ENCODE data around the gene FNDC10. TPM values are rescaled to one million over a fixed set of nuclear protein-coding genes. Genes with fewer than 3 reads are reported as not detected.
"Not testable (repeated sequence)": the region's sequence is repeated elsewhere in the genome, so short reads cannot be mapped to it uniquely, and the experiment has no call there.

FNDC10 gene
- polyA plus RNA-seq, 1 experiment, result 1.4 TPM

DNA sequence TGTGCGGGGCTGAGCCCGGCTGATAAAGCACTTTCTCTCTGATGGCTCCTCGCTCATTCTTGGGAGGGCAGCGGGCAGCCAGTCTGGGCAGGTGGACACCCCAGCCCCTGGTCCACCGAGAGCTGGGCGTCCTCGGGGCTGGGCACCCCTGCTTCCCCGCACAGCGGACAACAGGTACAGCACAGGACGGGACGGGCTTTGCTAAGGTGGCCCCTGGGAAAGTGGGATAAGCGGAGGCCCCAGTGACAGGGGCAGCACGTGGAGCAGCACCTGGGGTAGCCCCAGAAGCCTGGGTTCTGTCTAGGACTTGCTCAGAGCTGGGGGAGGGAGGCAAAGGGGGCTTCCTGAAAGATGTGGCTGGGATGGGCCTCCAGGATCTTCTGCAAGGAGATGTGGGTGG lies 34.7 kb upstream of the FNDC10 start:
- H3K27me3 ChIP-seq (ENCODE audit: control insufficient read depth, insufficient read depth, low read length); DNase-seq (ENCODE audit: low read depth, low spot score); H3K9me3 ChIP-seq (ENCODE audit: control insufficient read depth, insufficient read depth, low read length); H3K27ac ChIP-seq (ENCODE audit: low read depth, low read length); H3K4me3 ChIP-seq (ENCODE audit: low read depth, low read length); CTCF ChIA-PET; POLR2A ChIA-PET: not testable (repeated sequence)

GRCh38 chr1:1633409-1633808 lies 33.5 kb upstream of the FNDC10 start:
- H3K9me3 ChIP-seq (ENCODE audit: control insufficient read depth, insufficient read depth, low read length); CTCF ChIA-PET; H3K4me3 ChIP-seq (ENCODE audit: low read depth, low read length); H3K27me3 ChIP-seq (ENCODE audit: control insufficient read depth, insufficient read depth, low read length); DNase-seq (ENCODE audit: low read depth, low spot score); POLR2A ChIA-PET; H3K27ac ChIP-seq (ENCODE audit: low read depth, low read length): not testable (repeated sequence)

- no peak for DNase-seq (ENCODE audit: low read depth, low spot score)
- peaks cover 3% of the 10 kb centered on the region for H3K27me3 ChIP-seq (ENCODE audit: control insufficient read depth, insufficient read depth, low read length)
- TF ChIP-seq, protein P1, sequence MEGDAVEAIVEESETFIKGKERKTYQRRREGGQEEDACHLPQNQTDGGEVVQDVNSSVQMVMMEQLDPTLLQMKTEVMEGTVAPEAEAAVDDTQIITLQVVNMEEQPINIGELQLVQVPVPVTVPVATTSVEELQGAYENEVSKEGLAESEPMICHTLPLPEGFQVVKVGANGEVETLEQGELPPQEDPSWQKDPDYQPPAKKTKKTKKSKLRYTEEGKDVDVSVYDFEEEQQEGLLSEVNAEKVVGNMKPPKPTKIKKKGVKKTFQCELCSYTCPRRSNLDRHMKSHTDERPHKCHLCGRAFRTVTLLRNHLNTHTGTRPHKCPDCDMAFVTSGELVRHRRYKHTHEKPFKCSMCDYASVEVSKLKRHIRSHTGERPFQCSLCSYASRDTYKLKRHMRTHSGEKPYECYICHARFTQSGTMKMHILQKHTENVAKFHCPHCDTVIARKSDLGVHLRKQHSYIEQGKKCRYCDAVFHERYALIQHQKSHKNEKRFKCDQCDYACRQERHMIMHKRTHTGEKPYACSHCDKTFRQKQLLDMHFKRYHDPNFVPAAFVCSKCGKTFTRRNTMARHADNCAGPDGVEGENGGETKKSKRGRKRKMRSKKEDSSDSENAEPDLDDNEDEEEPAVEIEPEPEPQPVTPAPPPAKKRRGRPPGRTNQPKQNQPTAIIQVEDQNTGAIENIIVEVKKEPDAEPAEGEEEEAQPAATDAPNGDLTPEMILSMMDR (IDR thresholded peaks at IDR 0.05; ENCODE audit: low read depth, low read length), result no peak
- CTCF ChIA-PET, result no interaction called here
- H3K27ac ChIP-seq (ENCODE audit: low read depth, low read length), result no peak within 1 kb of the TSS
- no peaks in the 10 kb centered on the region; the same call in 1 of the 2 replicates for H3K9me3 ChIP-seq (ENCODE audit: control insufficient read depth, insufficient read depth, low read length)
- POLR2A ChIA-PET, result interaction anchor here (0.6 to 2.7 kb wide), 3 partner anchors 17 to 216 kb away, joined by 3 to 12 read pairs (median 4); partner anchors contain the start of gene MIB2
- peak within 1 kb of the TSS; percentile 36; the same call in 1 of the 2 replicates for H3K4me3 ChIP-seq (ENCODE audit: low read depth, low read length)
Measured at GRCh38 chr1:1631782-1632420, 32.0 kb upstream of the FNDC10 start, which contains the start of gene MMP23B. MMP23B (plus strand) TSS chr1:1632173; CDS start chr1:1632219, 46 bp downstream.

- DNase-seq (ENCODE audit: low read depth, low spot score), result no peak
- TF ChIP-seq, protein P1 (IDR thresholded peaks at IDR 0.05; ENCODE audit: low read depth, low read length), result no peak
- CTCF ChIA-PET, result no interaction called here
- POLR2A ChIA-PET, result interaction anchor here (0.6 to 2.7 kb wide), 3 partner anchors 16 to 215 kb away, joined by 3 to 12 read pairs (median 4); partner anchors contain the start of gene MIB2
- Histone ChIP-seq H3K27ac (ENCODE audit: low read depth, low read length) (no peak overlapping the region), H3K27me3 (ENCODE audit: control insufficient read depth, insufficient read depth, low read length) (peaks cover 3% of the 10 kb centered on the region), H3K4me3 (ENCODE audit: low read depth, low read length) (no peak overlapping the region), H3K9me3 (ENCODE audit: control insufficient read depth, insufficient read depth, low read length) (no peaks in the 10 kb centered on the region; the same call in 1 of the 2 replicates)
Measured at GRCh38 chr1:1630965-1631781, 31.2 kb upstream of the FNDC10 start.

- peaks cover 3% of the 10 kb centered on the region for H3K27me3 ChIP-seq (ENCODE audit: control insufficient read depth, insufficient read depth, low read length)
- no peak overlapping the region for H3K4me3 ChIP-seq (ENCODE audit: low read depth, low read length)
- no peaks in the 10 kb centered on the region; the same call in 1 of the 2 replicates for H3K9me3 ChIP-seq (ENCODE audit: control insufficient read depth, insufficient read depth, low read length)
- ChIA-PET CTCF (no interaction called here), POLR2A (interaction anchor here (2.7 kb wide), 1 partner anchor 15 kb away, joined by 12 read pairs; the partner anchor contains the start of gene MIB2)
- DNase-seq (ENCODE audit: low read depth, low spot score), result no peak
- TF ChIP-seq, protein P1 (IDR thresholded peaks at IDR 0.05; ENCODE audit: low read depth, low read length), result no peak
- H3K27ac ChIP-seq (ENCODE audit: low read depth, low read length), result no peak overlapping the region
Measured at GRCh38 chr1:1630191-1630964, 30.4 kb upstream of the FNDC10 start.
